HG03045 (cell line): ENCODE measurements around the gene RAB28.

Source experiments
- ATAC-seq: cut with Tn5 transposase; IDR thresholded peaks from one replicate; pipeline ENCODE4 v1.9.1; 2021; ENCODE audit warnings: mild to moderate bottlenecking, moderate library complexity; ENCODE audit not compliant: unreplicated experiment

Gene RAB28

DNA sequence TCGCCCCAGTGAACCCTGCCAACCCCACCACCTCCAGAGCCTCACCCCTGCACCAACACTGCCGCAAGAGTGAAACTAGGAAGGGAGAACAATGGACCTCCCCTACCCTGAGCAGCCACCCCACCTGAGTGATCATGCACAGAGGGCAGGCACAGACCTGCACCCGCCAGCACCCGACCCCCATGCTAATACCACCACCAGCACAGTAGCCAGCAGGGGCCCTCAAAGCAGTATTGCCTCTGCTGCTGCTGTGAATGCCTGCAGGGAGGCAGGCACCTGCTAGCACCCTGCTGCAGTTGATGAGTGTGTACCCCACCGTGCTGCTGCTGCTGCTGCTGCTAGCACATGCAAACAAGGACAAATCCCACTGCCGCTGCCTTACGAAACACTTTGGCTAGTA, 100.1 kb downstream of the RAB28 start:
- no peak for ATAC-seq

DNA sequence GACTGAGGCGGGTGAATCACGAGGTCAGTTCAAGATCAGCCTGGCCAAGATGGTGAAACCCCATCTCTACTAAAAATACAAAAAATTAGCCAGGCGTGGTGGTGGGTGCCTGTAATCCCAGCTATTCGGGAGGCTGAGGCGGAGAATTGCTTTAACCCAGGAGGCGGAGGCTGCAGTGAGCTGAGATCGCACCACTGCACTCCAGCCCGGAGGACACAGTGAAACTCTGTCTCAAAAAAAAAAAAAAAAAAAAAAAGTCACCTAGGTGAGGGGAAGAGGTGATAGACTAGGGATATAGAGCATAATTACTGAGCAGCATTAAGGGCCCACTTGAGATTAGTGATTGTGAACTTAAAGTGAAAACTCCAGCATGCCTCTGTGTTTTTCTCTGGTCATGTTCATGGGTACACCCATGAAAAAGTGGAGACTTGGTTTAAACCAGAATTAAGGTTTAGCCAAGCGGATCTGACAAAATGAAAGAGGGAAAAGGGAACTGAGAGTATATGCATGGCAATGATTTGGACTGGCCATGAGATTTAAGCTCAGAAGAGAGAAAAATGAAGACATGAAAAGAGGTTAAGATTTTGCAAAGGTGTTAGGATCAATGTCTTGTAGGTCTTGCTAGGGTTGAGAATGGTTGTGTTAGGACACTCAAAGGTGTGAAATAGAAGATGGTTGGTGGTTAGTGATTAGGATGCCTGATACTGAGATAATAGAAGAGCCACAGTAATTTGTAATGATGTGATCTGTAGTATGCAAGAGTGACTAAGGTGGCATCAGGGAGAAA, 105.0 kb downstream of the RAB28 start:
- ATAC-seq, result no peak

DNA sequence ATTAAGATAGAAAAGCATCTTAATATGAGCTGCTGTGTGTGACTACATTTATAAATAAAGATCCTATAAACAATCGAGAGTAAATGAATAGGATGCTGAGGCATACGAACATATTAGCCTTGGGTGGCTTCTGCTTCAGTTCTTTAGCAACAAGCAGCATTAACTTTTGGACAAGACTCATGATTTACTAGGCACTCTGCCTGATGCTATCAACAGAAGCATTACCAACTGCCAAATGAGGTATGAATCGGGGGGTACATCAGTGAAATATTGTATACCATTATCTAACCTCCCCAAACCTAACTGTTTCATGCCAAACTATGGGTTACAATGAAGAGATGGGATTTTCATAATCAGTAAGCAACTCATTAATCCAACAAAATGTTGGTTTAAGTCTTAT, 113.1 kb downstream of the RAB28 start:
- no peak for ATAC-seq

DNA sequence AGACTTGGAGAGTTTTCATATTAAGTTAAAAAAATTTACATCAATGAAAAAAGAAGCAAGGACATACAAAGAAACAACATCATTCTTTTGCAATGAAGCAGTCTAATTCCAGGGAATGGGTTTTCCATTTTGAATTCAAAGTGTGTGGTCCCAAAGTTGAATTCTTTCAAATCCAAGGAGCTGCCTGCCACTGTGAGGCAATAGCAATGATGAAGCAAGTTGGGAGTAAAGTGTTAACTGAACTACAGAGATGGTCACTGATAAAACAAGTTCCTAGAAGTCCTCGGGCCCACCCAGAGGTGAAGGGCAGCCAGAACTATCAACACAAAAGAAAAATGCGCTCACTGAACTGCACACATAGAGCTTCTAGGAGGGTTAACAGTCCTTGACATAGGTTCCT, 115.9 kb downstream of the RAB28 start:
- ATAC-seq, result no peak

DNA sequence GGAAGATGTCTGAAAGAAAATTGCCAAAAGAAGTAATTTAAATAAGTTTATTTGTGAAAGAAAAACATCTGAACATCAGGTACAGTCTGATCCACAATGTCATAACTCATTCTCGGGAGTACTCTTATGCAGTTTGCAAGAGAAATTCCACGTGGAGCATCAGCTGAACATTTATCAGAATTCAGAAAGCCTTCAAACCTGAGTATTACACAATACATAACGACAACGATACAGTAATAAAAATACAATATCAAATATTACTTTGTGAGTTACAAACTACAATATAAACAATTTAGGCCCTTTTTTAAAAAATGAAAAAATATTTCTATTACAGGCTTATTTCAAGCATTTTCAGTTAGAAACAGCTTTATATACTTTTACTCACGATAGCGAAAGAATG, 116.4 kb downstream of the RAB28 start:
- ATAC-seq, result no peak

DNA sequence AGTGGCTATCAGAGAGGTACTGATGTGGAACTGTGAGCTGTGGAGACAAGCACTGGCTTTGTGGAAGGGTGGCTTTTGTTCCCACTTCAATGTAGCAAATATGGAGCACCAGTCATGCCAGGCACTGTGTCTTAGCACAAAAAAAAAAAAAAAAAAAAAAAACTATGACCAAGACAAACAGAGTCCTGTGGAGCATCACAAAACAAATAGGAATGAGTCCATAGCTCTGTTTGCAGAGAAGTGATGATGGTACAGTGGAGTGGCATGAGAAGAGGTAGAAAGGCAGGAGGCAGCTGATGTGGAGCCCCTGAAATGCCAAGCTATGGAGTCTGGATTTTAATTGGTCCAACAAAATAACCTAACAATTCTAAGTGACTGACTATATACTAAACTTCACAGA, 116.9 kb downstream of the RAB28 start:
- ATAC-seq, result no peak

DNA sequence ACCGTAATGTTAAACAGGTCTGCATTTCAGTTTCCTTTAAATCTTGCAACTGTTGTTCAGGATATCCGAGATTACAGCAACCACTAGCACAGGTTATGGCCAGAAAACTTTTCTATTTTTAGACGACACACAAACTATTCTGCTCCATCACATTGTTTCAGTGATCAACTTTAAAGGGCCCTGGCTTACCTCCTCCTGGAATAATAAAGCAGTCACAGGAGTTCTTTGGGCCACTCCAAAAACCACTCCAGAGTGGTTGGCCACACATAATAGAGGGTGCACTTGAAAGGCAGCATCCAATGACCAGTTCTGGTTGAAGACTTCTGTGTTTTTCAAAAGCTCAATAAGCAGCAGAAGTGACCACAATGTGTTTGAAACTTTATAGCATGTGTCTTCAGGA, 118.9 kb downstream of the RAB28 start:
- no peak for ATAC-seq

DNA sequence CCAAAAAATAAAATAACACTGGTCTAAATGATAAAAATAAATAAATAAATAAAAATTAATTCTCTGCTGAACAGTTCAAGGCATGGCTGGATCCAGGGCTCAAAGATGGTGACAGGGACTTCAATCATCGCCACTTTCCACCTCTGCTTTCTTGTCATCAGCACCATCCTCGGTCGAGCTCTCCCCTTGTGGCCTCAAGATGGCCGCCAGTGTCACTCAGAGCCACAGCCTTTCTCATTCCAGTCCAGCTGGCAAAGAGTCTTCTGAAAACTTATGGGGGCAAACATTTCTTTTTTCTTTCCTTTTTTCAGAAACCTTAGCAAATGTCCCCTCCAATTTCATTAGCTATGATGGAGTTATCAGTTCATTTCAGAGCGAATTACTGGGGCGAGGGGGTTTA, 119.5 kb downstream of the RAB28 start:
- ATAC-seq, result no peak

DNA sequence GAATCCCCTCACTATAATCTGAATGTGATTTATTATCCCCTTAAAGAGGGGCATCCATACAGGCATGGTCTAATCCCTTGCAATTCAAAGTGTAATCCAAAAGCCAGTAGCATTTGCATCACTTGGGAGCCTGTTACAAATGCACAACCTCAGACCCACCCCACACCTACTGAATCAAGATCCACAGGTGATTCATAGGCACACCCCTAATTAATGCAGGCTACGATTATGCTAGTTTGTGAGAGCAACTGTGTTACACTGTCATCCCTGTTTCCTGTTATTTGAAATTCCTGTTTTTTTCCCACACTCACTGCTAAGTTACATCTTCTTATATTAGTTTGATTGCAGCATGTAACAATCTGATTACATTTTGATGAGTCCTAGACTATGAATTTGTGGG, 120.0 kb downstream of the RAB28 start:
- no peak for ATAC-seq

DNA sequence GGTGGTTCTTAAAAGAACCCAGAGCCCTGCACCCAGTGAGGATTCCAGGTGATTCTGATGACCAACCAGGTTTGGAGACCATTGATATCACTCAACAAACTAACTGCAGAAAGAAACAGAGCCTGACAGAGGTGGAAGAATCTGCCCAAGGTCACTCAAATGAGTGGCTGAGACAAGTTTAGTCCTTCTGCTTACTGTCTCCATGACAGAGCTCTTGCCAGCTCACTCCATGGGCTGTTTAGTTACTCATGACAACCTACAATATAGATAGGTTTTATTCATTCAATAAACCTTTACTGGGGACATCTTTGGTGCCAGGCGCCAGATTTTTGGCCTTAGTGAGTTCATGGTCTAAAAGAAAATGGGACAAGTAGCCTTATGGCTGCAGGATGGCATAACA, 124.3 kb downstream of the RAB28 start:
- no peak for ATAC-seq

DNA sequence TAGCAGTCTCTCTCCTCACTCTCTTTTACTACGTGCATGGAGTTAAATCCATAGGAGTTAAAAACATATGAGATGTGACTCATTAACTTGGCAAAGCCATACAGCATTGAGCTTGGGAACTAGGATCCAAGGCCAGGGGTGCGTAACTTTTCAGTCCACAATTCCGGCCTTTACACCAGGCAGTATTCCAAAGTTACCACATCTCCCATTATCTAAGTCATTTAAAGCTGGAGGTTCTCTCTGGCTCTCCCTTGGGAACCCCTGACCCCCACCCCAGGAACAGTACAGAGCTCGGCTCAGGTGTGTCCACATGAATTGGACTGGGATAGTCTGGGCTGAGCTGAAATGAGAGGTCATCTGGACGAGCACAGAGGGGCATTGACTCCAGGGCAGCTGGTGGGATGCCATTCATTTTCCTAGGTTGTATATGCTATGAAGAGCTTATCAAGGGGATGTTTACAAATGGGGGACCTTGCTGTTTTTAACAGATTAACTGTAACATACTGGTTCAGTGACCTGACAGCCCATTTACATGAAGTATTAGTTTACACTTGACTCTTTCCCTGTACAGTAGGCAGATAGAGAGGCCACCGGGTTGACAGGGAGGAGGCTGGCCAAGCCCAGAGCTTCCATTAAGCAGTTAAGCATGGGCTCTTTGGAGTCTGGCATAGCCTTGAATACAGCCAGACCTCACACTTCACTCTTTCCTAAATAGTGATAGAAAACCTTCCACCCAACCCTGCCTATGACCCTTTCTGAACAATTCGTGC, 128.8 kb downstream of the RAB28 start:
- ATAC-seq, result no peak

DNA sequence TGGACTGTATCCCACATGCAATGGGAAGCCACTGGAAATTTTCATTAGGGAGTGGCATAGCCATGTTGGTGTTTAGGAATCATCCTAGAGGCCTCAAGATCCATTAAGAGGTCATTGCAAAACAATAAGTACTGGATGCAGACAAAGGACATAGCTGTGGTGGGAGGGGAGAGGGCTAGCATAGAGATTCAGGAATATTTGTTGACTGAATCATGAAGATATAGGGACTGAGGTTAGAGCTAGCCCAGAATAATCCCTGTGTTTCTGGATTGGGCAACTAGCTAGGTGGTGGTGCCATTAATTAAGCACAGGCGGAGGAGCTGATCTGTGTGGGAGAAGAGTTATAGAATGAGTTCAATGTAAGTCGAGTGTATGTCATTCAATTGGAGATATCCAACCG, 135.0 kb downstream of the RAB28 start:
- no peak for ATAC-seq

DNA sequence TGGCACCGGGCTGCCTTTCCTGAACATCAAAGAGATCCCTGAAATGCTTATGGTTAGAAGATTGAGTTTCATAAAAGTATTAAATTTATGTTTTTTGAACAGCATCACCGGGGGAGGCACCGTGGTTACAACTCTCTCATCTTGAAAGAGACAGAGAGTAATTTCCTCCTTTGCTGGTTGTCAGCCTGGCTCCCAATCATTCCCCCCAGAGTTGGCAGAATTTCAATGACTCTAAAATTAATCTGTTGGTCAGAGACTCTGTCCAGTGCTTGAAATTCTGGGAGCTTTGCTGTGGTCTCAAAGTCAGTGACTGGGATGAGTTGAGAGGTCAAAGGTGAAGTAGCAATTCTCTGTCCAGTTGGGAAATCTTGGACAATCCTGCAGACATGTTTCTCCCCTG, 135.9 kb downstream of the RAB28 start:
- no peak for ATAC-seq

DNA sequence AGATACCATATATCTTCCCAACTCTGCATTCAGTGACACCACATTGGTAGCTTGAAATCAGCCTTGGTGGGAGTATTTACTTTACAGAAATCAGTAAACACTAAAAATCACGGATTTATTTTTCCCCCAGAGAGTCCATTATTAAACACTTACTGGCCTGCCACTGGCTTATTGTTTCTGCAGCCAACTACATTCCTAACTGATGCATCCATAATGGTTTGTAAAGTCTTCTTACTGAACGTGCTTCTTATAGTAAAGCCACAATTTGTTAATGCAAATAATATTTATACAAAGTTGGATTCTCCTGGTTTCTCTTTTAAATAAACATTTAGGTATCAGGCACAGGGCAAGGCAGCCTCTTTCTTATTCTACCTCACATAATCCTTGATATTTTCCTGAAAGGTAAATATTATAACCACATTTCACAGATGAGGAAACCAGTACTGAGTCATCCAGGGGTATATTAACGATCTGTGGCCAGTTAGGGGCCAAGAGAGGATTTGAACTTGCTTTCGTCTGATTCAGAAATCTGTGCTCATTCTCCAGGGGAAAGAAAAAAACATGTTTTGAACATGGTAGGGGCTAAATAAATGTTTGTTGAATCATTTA, 136.5 kb downstream of the RAB28 start:
- ATAC-seq, result no peak

DNA sequence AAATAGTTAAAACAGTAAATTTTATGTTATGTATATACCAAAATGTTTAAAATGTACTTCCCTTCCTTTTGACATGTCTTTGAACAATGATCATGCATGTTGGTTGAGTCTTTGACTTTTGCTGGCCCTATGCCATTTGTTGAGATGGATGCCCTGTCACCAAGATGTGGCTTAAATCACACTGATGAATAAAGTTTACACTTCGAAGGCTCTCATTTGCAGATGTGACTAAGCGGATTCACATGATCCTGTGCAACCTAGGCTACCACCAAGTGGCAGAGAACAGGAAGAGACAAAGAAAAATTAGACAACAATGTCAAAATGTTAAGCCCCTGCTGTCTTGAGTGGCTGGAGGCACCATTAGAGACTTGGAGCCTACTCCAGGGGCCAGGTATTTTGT, 139.9 kb downstream of the RAB28 start:
- ATAC-seq, result no peak

DNA sequence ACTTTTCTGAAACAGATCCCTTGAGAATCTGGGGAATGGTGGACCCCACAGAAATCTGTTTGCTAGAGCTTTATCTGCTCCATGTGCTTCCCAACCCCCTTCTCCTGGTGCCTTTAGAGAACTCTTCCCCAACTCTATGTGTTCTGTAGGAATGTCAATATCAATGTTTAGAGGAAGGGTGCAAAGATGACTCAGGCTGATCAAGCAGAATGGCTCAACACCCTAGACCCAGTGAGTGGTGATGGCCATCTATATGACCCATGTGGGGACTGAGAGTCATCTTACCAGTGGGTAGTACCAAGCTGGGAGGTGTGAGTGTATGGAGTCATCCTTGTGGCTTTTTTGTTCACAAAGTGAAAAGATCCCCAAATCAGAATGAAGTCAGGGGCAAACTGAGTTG, 143.5 kb downstream of the RAB28 start:
- ATAC-seq, result no peak

DNA sequence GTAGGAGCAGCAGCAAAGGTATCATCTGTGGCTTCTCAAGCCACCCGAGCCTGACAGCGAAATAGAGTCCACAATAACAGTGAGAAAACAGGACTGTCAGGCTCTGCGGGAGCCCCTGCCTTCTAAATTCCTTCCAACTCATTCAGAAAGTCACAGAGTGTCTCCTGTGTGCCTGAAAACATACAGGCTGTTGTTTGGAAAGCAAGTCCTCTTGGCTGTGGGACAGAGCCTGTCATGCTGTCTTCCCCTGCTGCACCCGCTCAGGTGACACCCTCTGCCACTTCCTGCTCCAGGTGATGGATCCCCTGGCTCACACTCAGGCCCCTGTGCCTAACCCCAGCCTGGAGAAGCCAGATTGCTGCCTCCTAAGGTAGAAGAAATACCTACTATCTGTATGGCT, 152.3 kb downstream of the RAB28 start:
- ATAC-seq, result no peak

DNA sequence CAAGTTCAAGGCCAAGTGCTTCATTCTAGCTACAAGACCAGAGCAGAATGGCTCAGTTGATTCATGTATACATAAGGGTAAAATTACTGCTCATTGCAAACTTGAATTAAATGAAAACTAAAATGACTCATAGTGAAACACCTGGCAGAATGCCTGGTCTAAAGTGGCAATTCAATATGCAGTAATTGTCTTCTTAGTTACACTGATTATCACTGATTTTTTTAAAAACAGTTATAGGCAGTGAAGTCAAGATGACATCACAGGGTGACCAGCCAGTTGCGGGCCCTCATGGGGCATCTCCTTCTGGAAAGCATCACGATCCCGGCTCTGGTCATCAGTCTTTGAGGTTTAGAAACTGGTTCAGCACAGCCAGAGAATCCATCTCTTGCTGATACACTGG, 154.2 kb downstream of the RAB28 start:
- ATAC-seq, result no peak

DNA sequence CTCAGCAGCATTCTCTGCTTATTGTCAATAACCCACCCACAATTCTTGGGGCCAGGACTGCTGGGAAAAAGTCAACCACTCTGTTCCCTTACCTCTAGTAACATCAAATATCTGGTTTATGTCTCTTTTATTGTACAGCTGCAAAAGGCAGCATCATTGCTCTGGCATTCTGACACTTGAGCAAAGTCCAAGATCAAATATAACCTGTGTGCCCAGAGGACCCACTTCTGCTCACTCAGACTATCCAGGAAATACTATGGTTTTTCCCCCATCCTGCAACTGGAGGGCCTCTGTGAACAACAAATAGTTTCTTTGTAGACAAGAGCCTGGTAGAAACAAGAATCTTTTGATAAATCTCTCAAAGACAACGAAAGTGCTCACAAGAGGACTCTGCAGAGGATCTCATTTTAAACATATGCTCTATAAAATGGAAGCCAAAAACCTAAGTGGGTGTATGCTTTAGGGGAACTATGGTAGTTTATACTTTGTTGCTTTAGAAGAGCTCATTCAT, 154.7 kb downstream of the RAB28 start:
- no peak for ATAC-seq

DNA sequence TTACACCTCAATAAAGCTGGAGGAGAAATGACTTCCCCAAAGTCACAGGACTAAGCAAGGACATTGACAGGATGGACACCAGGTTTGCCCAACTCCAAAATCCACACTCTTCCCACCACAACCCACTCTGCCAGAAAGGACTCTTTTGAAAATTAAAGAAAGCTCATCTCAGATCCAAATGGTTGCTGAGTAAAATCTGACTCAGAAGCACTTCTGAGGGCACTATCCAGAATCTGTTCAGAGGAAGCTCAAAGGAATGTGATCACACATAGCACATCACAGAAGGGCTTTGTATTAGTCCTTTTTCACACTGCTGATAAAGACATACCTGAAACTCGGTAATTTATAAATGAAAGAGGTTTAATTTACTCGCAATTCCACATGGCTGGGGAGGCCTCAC, 155.5 kb downstream of the RAB28 start:
- ATAC-seq, result no peak

DNA sequence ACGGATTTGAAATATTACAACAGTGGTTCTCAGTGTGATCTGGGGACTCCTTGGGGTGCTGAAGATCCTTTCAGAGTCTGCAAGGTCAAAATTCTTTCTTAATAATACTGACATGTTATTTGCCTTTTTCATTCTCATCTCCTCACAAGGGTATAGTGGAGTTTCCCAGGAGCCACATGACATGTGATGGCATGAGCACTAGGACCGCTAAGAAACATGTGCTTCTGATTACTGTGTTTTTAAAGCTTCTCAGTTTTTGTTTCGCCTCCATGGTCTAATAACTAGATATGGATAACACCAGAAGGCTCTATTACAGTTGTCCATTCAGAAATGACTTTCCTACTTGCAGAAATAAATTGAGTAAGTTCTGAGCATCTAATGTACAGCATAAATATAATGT, 156.1 kb downstream of the RAB28 start:
- ATAC-seq, result no peak

DNA sequence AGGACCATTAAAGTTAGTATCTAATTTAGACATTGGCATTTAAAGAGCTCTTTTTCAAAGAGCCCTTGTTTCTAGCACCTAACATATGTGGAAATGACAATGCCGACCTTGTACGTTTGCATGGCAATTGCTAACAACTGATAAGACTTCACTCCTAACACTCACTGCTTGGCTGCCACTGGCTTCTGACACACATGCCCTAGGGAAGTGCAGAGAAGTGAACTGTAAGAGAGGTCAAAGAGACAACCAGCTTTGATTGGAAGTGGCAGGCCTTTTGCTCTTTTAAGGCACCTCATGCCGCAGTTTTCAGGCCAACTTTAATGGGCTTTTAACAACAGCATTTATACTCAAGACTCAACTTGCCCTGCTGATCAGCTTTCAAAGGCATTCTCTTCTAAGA, 158.4 kb downstream of the RAB28 start:
- ATAC-seq, result no peak
